ENCODE measurements around the gene INKA1. TPM values are rescaled to one million over a fixed set of nuclear protein-coding genes. Genes with fewer than 3 reads are reported as not detected.

INKA1 gene
- total RNA-seq, 1 donor from 2014 or later = 12.5 TPM

DNA sequence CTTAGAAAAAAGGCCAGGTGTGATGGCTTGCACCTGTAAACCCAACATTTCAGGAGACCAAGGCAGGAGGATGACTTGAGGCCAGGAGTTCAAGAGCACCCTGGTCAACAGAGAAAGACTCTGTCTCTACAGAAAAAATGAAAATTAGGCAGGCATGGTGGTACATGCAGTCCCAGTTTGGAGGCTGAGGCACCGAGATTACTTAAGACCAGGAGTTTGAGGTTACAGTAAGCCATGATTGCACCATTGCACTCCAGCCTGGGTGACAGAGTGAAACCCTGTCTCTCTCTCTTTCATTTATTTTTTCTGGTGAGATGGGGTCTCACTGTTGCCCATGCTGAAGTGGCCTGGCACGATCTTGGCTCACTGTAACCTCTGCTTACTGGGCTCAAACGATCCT is 41.4 kb upstream of the INKA1 start:
- no peaks in the 10 kb centered on the region for H3K27me3 ChIP-seq
- TF ChIP-seq, protein P1, sequence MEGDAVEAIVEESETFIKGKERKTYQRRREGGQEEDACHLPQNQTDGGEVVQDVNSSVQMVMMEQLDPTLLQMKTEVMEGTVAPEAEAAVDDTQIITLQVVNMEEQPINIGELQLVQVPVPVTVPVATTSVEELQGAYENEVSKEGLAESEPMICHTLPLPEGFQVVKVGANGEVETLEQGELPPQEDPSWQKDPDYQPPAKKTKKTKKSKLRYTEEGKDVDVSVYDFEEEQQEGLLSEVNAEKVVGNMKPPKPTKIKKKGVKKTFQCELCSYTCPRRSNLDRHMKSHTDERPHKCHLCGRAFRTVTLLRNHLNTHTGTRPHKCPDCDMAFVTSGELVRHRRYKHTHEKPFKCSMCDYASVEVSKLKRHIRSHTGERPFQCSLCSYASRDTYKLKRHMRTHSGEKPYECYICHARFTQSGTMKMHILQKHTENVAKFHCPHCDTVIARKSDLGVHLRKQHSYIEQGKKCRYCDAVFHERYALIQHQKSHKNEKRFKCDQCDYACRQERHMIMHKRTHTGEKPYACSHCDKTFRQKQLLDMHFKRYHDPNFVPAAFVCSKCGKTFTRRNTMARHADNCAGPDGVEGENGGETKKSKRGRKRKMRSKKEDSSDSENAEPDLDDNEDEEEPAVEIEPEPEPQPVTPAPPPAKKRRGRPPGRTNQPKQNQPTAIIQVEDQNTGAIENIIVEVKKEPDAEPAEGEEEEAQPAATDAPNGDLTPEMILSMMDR (IDR thresholded peaks at IDR 0.05) = no peak
- no peaks in the 10 kb centered on the region for H3K36me3 ChIP-seq
- H3K9me3 ChIP-seq = no peaks in the 10 kb centered on the region
- no peak overlapping the region for H3K4me3 ChIP-seq
- H3K4me1 ChIP-seq = peaks cover 17% of the 10 kb centered on the region
- intact Hi-C loops (cut with DNase I) = no loop called here
- H3K27ac ChIP-seq = no peak overlapping the region
- no peak for DNase-seq (ENCODE audit: extremely low spot score in 2 of 2)

DNA sequence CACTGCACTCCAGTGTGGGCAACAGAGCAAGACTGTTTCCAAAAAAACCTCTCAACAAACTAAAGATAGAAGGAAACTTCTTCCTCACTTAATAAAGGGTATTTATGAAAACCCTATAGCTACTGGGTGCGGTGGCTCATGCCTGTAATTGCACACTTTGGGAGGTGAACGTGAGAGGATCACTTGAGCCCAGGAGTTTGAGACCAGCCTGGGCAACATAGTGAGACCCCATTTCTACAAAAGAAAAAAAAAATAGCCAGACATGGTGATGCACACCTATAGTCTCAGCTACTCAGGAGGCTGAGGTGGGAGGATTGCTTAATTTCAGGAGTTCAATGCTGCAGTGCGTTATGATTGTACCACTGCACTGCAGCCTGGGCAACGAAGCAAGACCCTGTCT is 39.1 kb upstream of the INKA1 start:
- no peaks in the 10 kb centered on the region for H3K36me3 ChIP-seq
- peaks cover 9% of the 10 kb centered on the region for H3K4me1 ChIP-seq
- H3K9me3 ChIP-seq = no peaks in the 10 kb centered on the region
- TF ChIP-seq, protein P1 (IDR thresholded peaks at IDR 0.05) = no peak
- TF ChIP-seq POLR2A (IDR thresholded peaks at IDR 0.05) (no peak), POLR2AphosphoS5 (IDR thresholded peaks at IDR 0.05; ENCODE audit: insufficient read depth in 1 of 2, low read depth in 1 of 2) (no peak)
- H3K27ac ChIP-seq = no peak overlapping the region
- intact Hi-C loops (cut with DNase I) = no loop called here
- no peak for DNase-seq (ENCODE audit: extremely low spot score in 2 of 2)
- H3K4me3 ChIP-seq = no peak overlapping the region
- H3K27me3 ChIP-seq = no peaks in the 10 kb centered on the region

DNA sequence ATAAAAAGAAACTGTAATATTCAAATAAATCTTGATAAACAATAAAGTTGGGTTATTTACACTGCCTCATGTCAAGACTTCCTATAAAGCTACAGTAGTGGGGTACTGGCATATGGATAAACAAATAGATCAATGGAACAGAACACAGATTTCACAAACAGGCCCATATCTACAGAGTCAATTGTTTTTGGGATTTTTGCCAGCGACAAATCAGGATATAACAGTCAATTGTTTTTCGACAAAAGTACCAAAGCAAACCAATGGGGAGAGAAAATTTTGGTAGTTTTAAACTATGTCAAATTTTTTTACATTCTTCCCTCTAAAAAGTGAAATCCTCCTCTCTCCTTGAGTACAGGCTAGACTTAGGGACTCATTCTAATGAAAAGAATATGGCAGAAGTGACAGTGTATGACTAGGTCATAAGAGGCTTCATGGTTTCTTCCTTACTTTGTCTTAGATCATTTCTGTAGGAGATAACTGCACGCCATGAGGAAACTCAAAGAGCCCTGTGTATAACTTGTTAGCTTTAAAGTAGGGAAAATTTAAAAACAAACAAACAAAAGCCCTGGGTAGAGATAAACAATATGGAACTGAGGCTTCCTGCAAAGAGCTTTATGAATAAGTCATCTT is 33.7 kb upstream of the INKA1 start:
- no peak for DNase-seq (ENCODE audit: extremely low spot score in 2 of 2)
- TF ChIP-seq, protein P1 (IDR thresholded peaks at IDR 0.05) = no peak
- no peak for TF ChIP-seq POLR2AphosphoS5 (IDR thresholded peaks at IDR 0.05; ENCODE audit: insufficient read depth in 1 of 2, low read depth in 1 of 2)
- no peak for TF ChIP-seq POLR2A (IDR thresholded peaks at IDR 0.05)
- Histone ChIP-seq H3K4me3 (no peak overlapping the region), H3K9me3 (no peaks in the 10 kb centered on the region), H3K36me3 (no peaks in the 10 kb centered on the region), H3K27ac (no peak overlapping the region), H3K27me3 (no peaks in the 10 kb centered on the region), H3K4me1 (peaks cover 17% of the 10 kb centered on the region)
- intact Hi-C loops (cut with DNase I) = no loop called here

DNA sequence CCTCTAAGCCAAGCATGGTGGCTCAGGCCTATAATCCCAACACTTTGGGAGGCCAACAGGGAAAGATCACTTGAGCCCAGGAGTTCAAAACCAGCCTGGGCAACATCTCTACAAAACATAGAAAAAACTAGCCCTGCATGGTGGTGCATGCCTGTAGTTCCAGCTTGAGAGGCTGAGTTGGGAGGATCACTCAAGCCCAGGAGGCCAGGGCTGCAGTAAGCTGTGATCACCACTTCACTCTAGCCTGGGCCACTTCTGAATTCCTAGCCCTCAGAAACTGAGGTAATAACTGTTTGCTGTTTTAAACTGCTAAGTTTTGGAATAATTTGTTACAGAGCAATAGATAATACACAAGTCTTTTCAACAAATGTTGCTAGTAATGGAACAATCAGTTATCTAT is 33.1 kb upstream of the INKA1 start:
- no peak for DNase-seq (ENCODE audit: extremely low spot score in 2 of 2)

DNA sequence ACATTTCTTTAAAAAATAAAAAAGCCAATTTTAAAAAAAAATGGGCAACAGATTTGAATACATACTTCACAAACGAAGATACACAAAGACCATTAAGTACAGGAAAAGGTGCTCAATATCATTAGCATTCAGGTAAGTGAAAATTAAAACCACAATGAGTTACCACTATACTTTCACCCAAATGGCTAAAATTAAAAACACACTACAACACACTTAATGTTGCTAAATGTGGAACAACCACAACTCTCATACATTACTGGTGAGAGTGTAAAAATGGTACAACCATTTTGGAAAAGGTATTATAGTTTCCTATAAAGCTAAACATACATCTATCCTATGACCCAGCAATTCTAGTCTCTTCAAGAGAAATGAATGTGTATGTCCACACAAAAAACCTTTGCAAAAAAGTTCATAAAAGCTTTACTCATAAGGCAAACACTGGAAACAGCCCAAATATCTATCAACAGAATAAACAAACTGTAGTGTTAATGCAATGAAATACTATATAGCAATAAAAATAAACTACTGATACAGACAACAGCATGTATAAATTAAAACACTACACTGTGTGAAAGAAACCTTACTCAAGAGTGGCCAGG is 31.6 kb upstream of the INKA1 start:
- Histone ChIP-seq H3K4me3 (no peak overlapping the region), H3K27ac (no peak overlapping the region), H3K9me3 (no peaks in the 10 kb centered on the region), H3K27me3 (no peaks in the 10 kb centered on the region), H3K36me3 (peaks cover 0 to 3% of the 10 kb centered on the region in 2 donors), H3K4me1 (peaks cover 33% of the 10 kb centered on the region)
- DNase-seq (ENCODE audit: extremely low spot score in 2 of 2) = no peak
- intact Hi-C loops (cut with DNase I) = no loop called here
- TF ChIP-seq, protein P1 (IDR thresholded peaks at IDR 0.05) = no peak
- no peak for TF ChIP-seq POLR2AphosphoS5 (IDR thresholded peaks at IDR 0.05; ENCODE audit: insufficient read depth in 1 of 2, low read depth in 1 of 2)

More for the DNA sequence above, 33.1 kb upstream of the INKA1 start:
- no peak overlapping the region for H3K4me3 ChIP-seq
- no peaks in the 10 kb centered on the region for H3K9me3 ChIP-seq
- no peaks in the 10 kb centered on the region for H3K27me3 ChIP-seq
- H3K27ac ChIP-seq = no peak overlapping the region
- no peak for TF ChIP-seq POLR2A (IDR thresholded peaks at IDR 0.05)
- TF ChIP-seq, protein P1 (IDR thresholded peaks at IDR 0.05) = no peak
- TF ChIP-seq POLR2AphosphoS5 (IDR thresholded peaks at IDR 0.05; ENCODE audit: insufficient read depth in 1 of 2, low read depth in 1 of 2) = no peak
- peaks cover 18% of the 10 kb centered on the region for H3K4me1 ChIP-seq
- intact Hi-C loops (cut with DNase I) = no loop called here
- H3K36me3 ChIP-seq = no peaks in the 10 kb centered on the region

Data from vagina (tissue), 2 donors.